GM12878 (cell line): ENCODE measurements around the gene ETV6.

Experiments used
- EZH2 ChIP-seq: IDR thresholded peaks from 2 replicates; pipeline ENCODE4 v1.6.1; 2012; ENCODE audit warnings: low read depth, mild to moderate bottlenecking, control low read depth, inconsistent platforms, low read length, borderline replicate concordance; ENCODE audit not compliant: control insufficient read depth
- FOXM1 ChIP-seq: IDR thresholded peaks from 2 replicates; pipeline ENCODE4 v1.6.1; 2012; ENCODE audit warnings: low read depth, mild to moderate bottlenecking, inconsistent platforms, low read length, moderate library complexity
- GATAD2B ChIP-seq: fragments of 450-650 bp; conservative IDR thresholded peaks from 2 replicates; pipeline ENCODE4 v1.6.1; 2017; ENCODE audit warnings: low read depth, mild to moderate bottlenecking, moderate library complexity
- HDAC6 ChIP-seq: fragments of 200-600 bp; sonication (generic); IDR thresholded peaks from one replicate; pipeline ENCODE4 v1.8.0; 2017; ENCODE audit warnings: antibody characterized with exemption; ENCODE audit not compliant: unreplicated experiment
- MYC ChIP-seq: IDR thresholded peaks from 2 replicates; pipeline ENCODE4 v1.6.1; 2011; ENCODE audit warnings: mild to moderate bottlenecking, low read length, moderate library complexity, inconsistent platforms; ENCODE audit not compliant: insufficient read depth, insufficient replicate concordance, insufficient read length, severe bottlenecking
- NRF1 ChIP-seq: conservative IDR thresholded peaks from 2 replicates; pipeline ENCODE4 v1.6.1; 2011; ENCODE audit warnings: mild to moderate bottlenecking, low read depth, low read length, improper control_type of control experiment
- SMARCA5 ChIP-seq: fragments of 450-650 bp; IDR thresholded peaks from 2 replicates; pipeline ENCODE4 v1.6.1; 2017; ENCODE audit warnings: mild to moderate bottlenecking
- SPI1 ChIP-seq: IDR thresholded peaks from 2 replicates; pipeline ENCODE4 v1.6.1; 2011; ENCODE audit warnings: low read depth, mild to moderate bottlenecking, low read length, moderate library complexity, borderline replicate concordance; ENCODE audit not compliant: insufficient read depth
- SUZ12 ChIP-seq: fragments of 200-600 bp; sonication (generic); IDR thresholded peaks from one replicate; pipeline ENCODE4 v1.6.1; 2018; ENCODE audit warnings: antibody characterized with exemption, mild to moderate bottlenecking; ENCODE audit not compliant: unreplicated experiment
- TCF12 ChIP-seq: IDR thresholded peaks from 2 replicates; pipeline ENCODE4 v1.6.1; 2011; ENCODE audit warnings: low read depth, mild to moderate bottlenecking, low read length
- USF1 ChIP-seq: IDR thresholded peaks from 2 replicates; pipeline ENCODE4 v1.6.1; 2011; ENCODE audit warnings: borderline replicate concordance, low read depth, mild to moderate bottlenecking, moderate library complexity, mixed read lengths, low read length; ENCODE audit not compliant: insufficient read depth; ENCODE audit errors: extremely low read length
- ZNF274 ChIP-seq: IDR thresholded peaks from one replicate; pipeline ENCODE4 v1.8.0; 2011; ENCODE audit not compliant: insufficient read length, insufficient read depth
- TF ChIP-seq, protein P1 (sequence below), 3 experiments: IDR thresholded peaks in 2 of 3; conservative IDR thresholded peaks in 1 of 3; 2 replicates each; pipeline ENCODE4 v1.5.1; 2011; ENCODE audit warnings: low read depth in 3 of 3, low read length in 3 of 3, mild to moderate bottlenecking in 3 of 3, control low read depth in 2 of 3, moderate library complexity in 2 of 3, inconsistent platforms in 1 of 3, mixed read lengths in 1 of 3; ENCODE audit not compliant: control insufficient read depth in 2 of 3, insufficient read depth in 1 of 3; ENCODE audit errors: extremely low read depth in 1 of 3
- TF ChIP-seq, protein P2 (sequence below): IDR thresholded peaks from 2 replicates; pipeline ENCODE4 v1.6.1; 2011; ENCODE audit warnings: low read depth, mild to moderate bottlenecking, low read length, moderate library complexity, borderline replicate concordance; ENCODE audit errors: extremely low read depth

- TF ChIP-seq MYC (no peak), SPI1 (no peak), EZH2 (no peak), SUZ12 (no peak), ZNF274 (no peak), SMARCA5 (no peak), TCF12 (no peak), USF1 (no peak), HDAC6 (no peak), FOXM1 (no peak), NRF1 (no peak), GATAD2B (no peak)
- TF ChIP-seq, protein P1, sequence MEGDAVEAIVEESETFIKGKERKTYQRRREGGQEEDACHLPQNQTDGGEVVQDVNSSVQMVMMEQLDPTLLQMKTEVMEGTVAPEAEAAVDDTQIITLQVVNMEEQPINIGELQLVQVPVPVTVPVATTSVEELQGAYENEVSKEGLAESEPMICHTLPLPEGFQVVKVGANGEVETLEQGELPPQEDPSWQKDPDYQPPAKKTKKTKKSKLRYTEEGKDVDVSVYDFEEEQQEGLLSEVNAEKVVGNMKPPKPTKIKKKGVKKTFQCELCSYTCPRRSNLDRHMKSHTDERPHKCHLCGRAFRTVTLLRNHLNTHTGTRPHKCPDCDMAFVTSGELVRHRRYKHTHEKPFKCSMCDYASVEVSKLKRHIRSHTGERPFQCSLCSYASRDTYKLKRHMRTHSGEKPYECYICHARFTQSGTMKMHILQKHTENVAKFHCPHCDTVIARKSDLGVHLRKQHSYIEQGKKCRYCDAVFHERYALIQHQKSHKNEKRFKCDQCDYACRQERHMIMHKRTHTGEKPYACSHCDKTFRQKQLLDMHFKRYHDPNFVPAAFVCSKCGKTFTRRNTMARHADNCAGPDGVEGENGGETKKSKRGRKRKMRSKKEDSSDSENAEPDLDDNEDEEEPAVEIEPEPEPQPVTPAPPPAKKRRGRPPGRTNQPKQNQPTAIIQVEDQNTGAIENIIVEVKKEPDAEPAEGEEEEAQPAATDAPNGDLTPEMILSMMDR (IDR thresholded peaks at IDR 0.05 in 2 of 3, conservative IDR thresholded peaks at IDR 0.05 in 1 of 3; ENCODE audit: control insufficient read depth in 2 of 3, extremely low read depth in 1 of 3, insufficient read depth in 1 of 3, low read depth in 3 of 3, low read length in 3 of 3), result no peak
- TF ChIP-seq, protein P2, sequence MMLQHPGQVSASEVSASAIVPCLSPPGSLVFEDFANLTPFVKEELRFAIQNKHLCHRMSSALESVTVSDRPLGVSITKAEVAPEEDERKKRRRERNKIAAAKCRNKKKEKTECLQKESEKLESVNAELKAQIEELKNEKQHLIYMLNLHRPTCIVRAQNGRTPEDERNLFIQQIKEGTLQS, result no peak
Observed at GRCh38 chr12:11697670-11698387, 48.4 kb downstream of the ETV6 start.
